OCI-LY3 (cell line): ENCODE data around the gene MET.

Source experiments
- H2AFZ ChIP-seq: fragments of 200-600, 300-600 bp; shearing (Covaris generic); 2 replicates; pipeline ENCODE4 v1.6.0; 2014; ENCODE audit warnings: antibody characterized with exemption, low read depth, low read length
- H3K27ac ChIP-seq: fragments of 200-600, 300-600 bp; sonication (generic); 2 replicates; pipeline ENCODE4 v1.5.1; 2014; ENCODE audit warnings: mild to moderate bottlenecking, low read length, moderate library complexity, mixed read lengths
- H3K27me3 ChIP-seq: fragments of 200-600, 300-600 bp; sonication (generic); 2 replicates; pipeline ENCODE4 v1.6.1; 2014; ENCODE audit warnings: low read depth, low read length, mixed read lengths
- H3K36me3 ChIP-seq: fragments of 200-600, 300-600 bp; sonication (generic); replicated peaks from 2 replicates; pipeline ENCODE3; 2014; ENCODE audit warnings: low read depth, low read length, mixed read lengths
- H3K4me1 ChIP-seq: fragments of 300-600, 200-600 bp; sonication (generic); 2 replicates; pipeline ENCODE4 v1.6.1; 2014; ENCODE audit warnings: low read length, mixed read lengths
- H3K4me2 ChIP-seq: fragments of 200-600, 300-600 bp; sonication (generic); 2 replicates; pipeline ENCODE4 v1.6.1; 2014; ENCODE audit warnings: low read length, mixed read lengths
- H3K4me3 ChIP-seq: fragments of 300-600, 200-600 bp; sonication (generic); 2 replicates; pipeline ENCODE4 v1.5.1; 2014; ENCODE audit warnings: antibody characterized with exemption, mild to moderate bottlenecking, low read length, moderate library complexity
- H3K79me2 ChIP-seq: fragments of 300-600, 200-600 bp; shearing (Covaris generic); 2 replicates; pipeline ENCODE4 v1.6.1; 2014; ENCODE audit warnings: mild to moderate bottlenecking, low read length, mixed read lengths
- H3K9ac ChIP-seq: fragments of 300-600, 200-600 bp; shearing (Covaris generic); 2 replicates; pipeline ENCODE4 v1.6.0; 2014; ENCODE audit warnings: mild to moderate bottlenecking, low read length, moderate library complexity
- H3K9me3 ChIP-seq: fragments of 200-600, 300-600 bp; shearing (Covaris generic); 2 replicates; pipeline ENCODE4 v1.6.1; 2014; ENCODE audit warnings: low read length, mixed read lengths; ENCODE audit not compliant: insufficient read depth
- H4K20me1 ChIP-seq: fragments of 200-600, 300-600 bp; sonication (generic); 2 replicates; pipeline ENCODE4 v1.6.1; 2016; ENCODE audit warnings: low read length, mixed read lengths; ENCODE audit not compliant: insufficient read depth
- EZH2phosphoT487 ChIP-seq: fragments of 200-600 bp; shearing (Covaris generic); IDR thresholded peaks from 2 replicates; pipeline ENCODE4 v1.6.1; 2018; ENCODE audit warnings: antibody characterized with exemption, mixed run types, low read depth
- TF ChIP-seq, protein P1 (sequence below): fragments of 200-600, 300-600 bp; sonication (generic); IDR thresholded peaks from 2 replicates; pipeline ENCODE4 v1.5.1; 2014; ENCODE audit warnings: antibody characterized with exemption, low read length, low read depth

Gene MET

DNA sequence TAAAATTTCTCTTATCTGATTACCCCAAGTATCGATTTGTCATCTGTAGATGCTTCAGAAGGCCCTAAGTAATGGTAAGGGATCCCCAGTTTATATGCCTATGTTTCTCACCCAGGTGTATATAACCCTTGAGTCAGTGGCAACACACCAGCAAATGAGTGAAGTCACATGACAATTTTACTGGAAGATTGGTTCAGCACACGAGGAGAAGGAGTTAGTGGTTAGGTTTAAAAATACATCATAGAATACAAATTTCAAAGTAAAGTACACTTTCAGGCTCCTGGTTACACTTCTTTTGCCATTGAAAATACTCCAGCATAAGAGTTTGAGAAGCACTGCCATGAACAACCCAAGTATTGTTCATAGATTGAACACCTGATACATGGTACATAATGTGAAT is 160.7 kb downstream of the MET start:
- Histone ChIP-seq H4K20me1 (no peaks in the 10 kb centered on the region), H3K9me3 (no peaks in the 10 kb centered on the region), H3K4me1 (peaks cover 15% of the 10 kb centered on the region), H3K27me3 (no peaks in the 10 kb centered on the region), H3K4me2 (no peak overlapping the region), H3K36me3 (no peaks in the 10 kb centered on the region), H2AFZ (no peak overlapping the region), H3K27ac (no peak overlapping the region), H3K79me2 (no peaks in the 10 kb centered on the region), H3K4me3 (no peak overlapping the region), H3K9ac (no peak overlapping the region)
- TF ChIP-seq, protein P1, sequence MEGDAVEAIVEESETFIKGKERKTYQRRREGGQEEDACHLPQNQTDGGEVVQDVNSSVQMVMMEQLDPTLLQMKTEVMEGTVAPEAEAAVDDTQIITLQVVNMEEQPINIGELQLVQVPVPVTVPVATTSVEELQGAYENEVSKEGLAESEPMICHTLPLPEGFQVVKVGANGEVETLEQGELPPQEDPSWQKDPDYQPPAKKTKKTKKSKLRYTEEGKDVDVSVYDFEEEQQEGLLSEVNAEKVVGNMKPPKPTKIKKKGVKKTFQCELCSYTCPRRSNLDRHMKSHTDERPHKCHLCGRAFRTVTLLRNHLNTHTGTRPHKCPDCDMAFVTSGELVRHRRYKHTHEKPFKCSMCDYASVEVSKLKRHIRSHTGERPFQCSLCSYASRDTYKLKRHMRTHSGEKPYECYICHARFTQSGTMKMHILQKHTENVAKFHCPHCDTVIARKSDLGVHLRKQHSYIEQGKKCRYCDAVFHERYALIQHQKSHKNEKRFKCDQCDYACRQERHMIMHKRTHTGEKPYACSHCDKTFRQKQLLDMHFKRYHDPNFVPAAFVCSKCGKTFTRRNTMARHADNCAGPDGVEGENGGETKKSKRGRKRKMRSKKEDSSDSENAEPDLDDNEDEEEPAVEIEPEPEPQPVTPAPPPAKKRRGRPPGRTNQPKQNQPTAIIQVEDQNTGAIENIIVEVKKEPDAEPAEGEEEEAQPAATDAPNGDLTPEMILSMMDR = no peak
- TF ChIP-seq EZH2phosphoT487 = no peak

- no peaks in the 10 kb centered on the region for H4K20me1 ChIP-seq
- H3K36me3 ChIP-seq = no peaks in the 10 kb centered on the region
- no peaks in the 10 kb centered on the region for H3K4me1 ChIP-seq
- H3K27me3 ChIP-seq = no peaks in the 10 kb centered on the region
- no peak overlapping the region for H3K4me3 ChIP-seq
- H3K9me3 ChIP-seq = no peaks in the 10 kb centered on the region
- H3K9ac ChIP-seq = no peak overlapping the region
- H3K27ac ChIP-seq = no peak overlapping the region
- H3K4me2 ChIP-seq = no peak overlapping the region
- H3K79me2 ChIP-seq = no peaks in the 10 kb centered on the region
- H2AFZ ChIP-seq = no peak overlapping the region
- TF ChIP-seq, protein P1 = no peak
- TF ChIP-seq EZH2phosphoT487 = no peak
Measured at GRCh38 chr7:116834815-116835504, 163.0 kb downstream of the MET start.

DNA sequence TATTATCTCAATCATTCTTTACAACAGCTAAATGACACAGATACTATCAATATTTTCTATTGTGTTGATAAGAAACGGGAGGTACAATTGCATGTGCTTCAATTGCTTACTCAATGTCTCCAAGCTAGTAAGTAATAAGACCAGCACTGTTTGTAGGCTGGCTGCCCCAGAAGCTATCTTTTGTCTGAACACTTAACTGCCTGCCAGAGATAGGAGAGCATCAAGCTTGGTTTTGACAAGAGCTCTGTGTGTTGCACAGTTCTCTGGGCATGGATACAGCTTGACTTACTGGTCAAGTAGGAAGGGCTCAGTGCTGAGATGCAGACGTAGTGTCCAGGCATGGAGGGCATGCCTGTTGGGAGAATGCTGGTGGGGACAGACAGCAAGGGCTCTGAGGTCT is 164.1 kb downstream of the MET start:
- H3K9me3 ChIP-seq = no peaks in the 10 kb centered on the region
- H3K4me1 ChIP-seq = peaks cover 8% of the 10 kb centered on the region
- no peak for TF ChIP-seq EZH2phosphoT487
- TF ChIP-seq, protein P1 = no peak
- H3K4me2 ChIP-seq = no peak overlapping the region
- no peaks in the 10 kb centered on the region for H3K79me2 ChIP-seq
- H3K36me3 ChIP-seq = no peaks in the 10 kb centered on the region
- no peak overlapping the region for H3K4me3 ChIP-seq
- no peak overlapping the region for H3K27ac ChIP-seq
- no peak overlapping the region for H3K9ac ChIP-seq
- H3K27me3 ChIP-seq = no peaks in the 10 kb centered on the region
- H4K20me1 ChIP-seq = no peaks in the 10 kb centered on the region
- no peak overlapping the region for H2AFZ ChIP-seq

DNA sequence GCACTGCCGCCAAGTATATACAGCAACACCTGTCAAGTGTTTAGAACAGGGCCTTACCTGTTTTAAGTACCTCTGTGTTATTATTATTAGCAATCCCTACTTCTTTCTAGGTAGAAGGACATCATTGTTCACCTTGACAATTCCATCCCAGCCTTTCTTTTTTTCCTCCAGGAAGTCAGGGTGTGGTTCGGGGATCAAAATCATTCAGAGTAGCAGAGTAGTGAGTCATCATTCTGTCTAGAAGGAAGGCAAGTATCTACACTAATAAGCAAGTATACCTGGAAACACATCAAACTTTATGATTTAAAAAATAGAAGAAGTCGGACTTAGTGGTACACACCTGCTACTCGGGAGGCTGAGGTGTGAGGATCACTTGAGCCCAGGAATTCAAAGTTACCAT is 164.9 kb downstream of the MET start:
- H3K36me3 ChIP-seq = no peaks in the 10 kb centered on the region
- TF ChIP-seq, protein P1 = no peak
- no peak for TF ChIP-seq EZH2phosphoT487
- H4K20me1 ChIP-seq = no peaks in the 10 kb centered on the region
- no peak overlapping the region for H3K4me3 ChIP-seq
- H3K4me2 ChIP-seq = no peak overlapping the region
- H3K27ac ChIP-seq = no peak overlapping the region
- H3K4me1 ChIP-seq = peaks cover 10% of the 10 kb centered on the region
- no peak overlapping the region for H3K9ac ChIP-seq
- no peak overlapping the region for H2AFZ ChIP-seq
- H3K27me3 ChIP-seq = no peaks in the 10 kb centered on the region
- H3K9me3 ChIP-seq = no peaks in the 10 kb centered on the region
- no peaks in the 10 kb centered on the region for H3K79me2 ChIP-seq
